DND-41 (cell line): ENCODE measurements around the gene MBTD1.

Source experiments
- ATAC-seq: fragments of 200-7000 bp; cut with Tn5 transposase; 3 replicates; pipeline ENCODE4 v1.9.1; 2021; ENCODE audit warnings: low read depth; ENCODE audit not compliant: insufficient read depth
- DNase-seq: peaks from one replicate; pipeline ENCODE4 v3.0.0-alpha.2; 2020
- H2AFZ ChIP-seq: 2 replicates; pipeline ENCODE4 v1.6.0; 2012; ENCODE audit warnings: low read depth, low read length
- H3K27ac ChIP-seq: 2 replicates; pipeline ENCODE4 v1.5.1; 2012; ENCODE audit warnings: low read length, inconsistent platforms
- H3K27me3 ChIP-seq: fragments of 200-600 bp; sonication (generic); 2 replicates; pipeline ENCODE4 v1.6.0; 2012; ENCODE audit warnings: low read length, mild to moderate bottlenecking, inconsistent platforms; ENCODE audit not compliant: insufficient read depth, poor library complexity
- H3K36me3 ChIP-seq: 2 replicates; pipeline ENCODE4 v1.5.1; 2012; ENCODE audit warnings: low read length, inconsistent platforms; ENCODE audit not compliant: insufficient read depth
- H3K4me1 ChIP-seq: 2 replicates; pipeline ENCODE4 v1.5.1; 2012; ENCODE audit warnings: mild to moderate bottlenecking, low read length; ENCODE audit not compliant: insufficient read depth
- H3K4me2 ChIP-seq: 2 replicates; pipeline ENCODE4 v1.6.0; 2012; ENCODE audit warnings: mild to moderate bottlenecking, moderate library complexity, low read length, inconsistent platforms; ENCODE audit not compliant: insufficient read depth
- H3K4me3 ChIP-seq, 2 experiments: fragments of 200-600 bp in 1 of 2; shearing (Covaris generic) in 1 of 2; 2 replicates each; pipeline ENCODE4 v1.5.1; 2012 to 2016; ENCODE audit warnings: inconsistent platforms in 2 of 2, low read length in 2 of 2, mild to moderate bottlenecking in 2 of 2, low read depth in 1 of 2, moderate library complexity in 1 of 2
- H3K79me2 ChIP-seq: 2 replicates; pipeline ENCODE4 v1.6.0; 2012; ENCODE audit warnings: low read length, inconsistent platforms; ENCODE audit not compliant: insufficient read depth
- H3K9ac ChIP-seq: 2 replicates; pipeline ENCODE4 v1.6.0; 2012; ENCODE audit warnings: low read depth, mild to moderate bottlenecking, inconsistent platforms, low read length, moderate library complexity
- H3K9me3 ChIP-seq: 2 replicates; pipeline ENCODE4 v1.5.1; 2012; ENCODE audit warnings: low read length, moderate library complexity, mild to moderate bottlenecking, inconsistent platforms; ENCODE audit not compliant: insufficient read depth, severe bottlenecking
- H4K20me1 ChIP-seq: 2 replicates; pipeline ENCODE4 v1.6.0; 2012; ENCODE audit warnings: low read length; ENCODE audit not compliant: insufficient read depth
- EZH2 ChIP-seq: IDR thresholded peaks from 3 replicates; pipeline ENCODE4 v1.6.1; 2012; ENCODE audit warnings: borderline replicate concordance, low read depth, mild to moderate bottlenecking, moderate library complexity, low read length, inconsistent platforms; ENCODE audit not compliant: severe bottlenecking
- TF ChIP-seq, protein P1 (sequence below): IDR thresholded peaks from 2 replicates; pipeline ENCODE4 v1.5.1; 2012; ENCODE audit warnings: borderline replicate concordance, low read length, moderate library complexity, mild to moderate bottlenecking; ENCODE audit not compliant: poor library complexity, severe bottlenecking; ENCODE audit errors: extremely low read depth

The MBTD1 gene

DNA sequence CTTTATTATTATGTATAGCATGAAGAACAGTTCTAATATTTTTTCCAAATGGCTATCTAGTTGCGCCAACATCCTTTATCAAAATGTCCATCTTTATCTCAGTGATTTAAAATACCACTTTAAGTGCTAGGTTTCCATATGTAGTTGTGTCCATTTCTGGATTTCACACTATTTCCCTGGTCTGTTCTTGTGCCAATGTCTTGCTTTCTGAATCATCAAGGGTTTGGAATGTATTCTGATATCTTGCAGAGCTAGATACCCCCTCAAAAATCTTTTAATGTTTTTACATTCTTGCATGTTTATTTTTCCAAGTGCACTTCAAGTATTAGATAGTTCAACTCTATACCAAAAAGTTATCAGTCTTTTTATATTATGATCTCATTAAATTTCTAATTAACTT, 14.3 kb downstream of the MBTD1 start:
- H4K20me1 ChIP-seq, result peaks cover 4% of the 10 kb centered on the region; the same call in 1 of the 2 replicates
- H3K27me3 ChIP-seq, result no peaks in the 10 kb centered on the region
- H3K36me3 ChIP-seq, result peaks cover 2% of the 10 kb centered on the region; the same call in 1 of the 2 replicates
- no peaks in the 10 kb centered on the region for H3K4me1 ChIP-seq
- no peak overlapping the region for H3K27ac ChIP-seq
- no peak for DNase-seq
- no peak overlapping the region for H3K9ac ChIP-seq
- H3K9me3 ChIP-seq, result no peaks in the 10 kb centered on the region
- H3K4me2 ChIP-seq, result no peak overlapping the region
- no peak overlapping the region for H3K4me3 ChIP-seq
- peaks cover 32% of the 10 kb centered on the region for H3K79me2 ChIP-seq
- no peak for ATAC-seq
- TF ChIP-seq, protein P1, sequence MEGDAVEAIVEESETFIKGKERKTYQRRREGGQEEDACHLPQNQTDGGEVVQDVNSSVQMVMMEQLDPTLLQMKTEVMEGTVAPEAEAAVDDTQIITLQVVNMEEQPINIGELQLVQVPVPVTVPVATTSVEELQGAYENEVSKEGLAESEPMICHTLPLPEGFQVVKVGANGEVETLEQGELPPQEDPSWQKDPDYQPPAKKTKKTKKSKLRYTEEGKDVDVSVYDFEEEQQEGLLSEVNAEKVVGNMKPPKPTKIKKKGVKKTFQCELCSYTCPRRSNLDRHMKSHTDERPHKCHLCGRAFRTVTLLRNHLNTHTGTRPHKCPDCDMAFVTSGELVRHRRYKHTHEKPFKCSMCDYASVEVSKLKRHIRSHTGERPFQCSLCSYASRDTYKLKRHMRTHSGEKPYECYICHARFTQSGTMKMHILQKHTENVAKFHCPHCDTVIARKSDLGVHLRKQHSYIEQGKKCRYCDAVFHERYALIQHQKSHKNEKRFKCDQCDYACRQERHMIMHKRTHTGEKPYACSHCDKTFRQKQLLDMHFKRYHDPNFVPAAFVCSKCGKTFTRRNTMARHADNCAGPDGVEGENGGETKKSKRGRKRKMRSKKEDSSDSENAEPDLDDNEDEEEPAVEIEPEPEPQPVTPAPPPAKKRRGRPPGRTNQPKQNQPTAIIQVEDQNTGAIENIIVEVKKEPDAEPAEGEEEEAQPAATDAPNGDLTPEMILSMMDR, result no peak
- no peak for TF ChIP-seq EZH2
- H2AFZ ChIP-seq, result no peak overlapping the region

DNA sequence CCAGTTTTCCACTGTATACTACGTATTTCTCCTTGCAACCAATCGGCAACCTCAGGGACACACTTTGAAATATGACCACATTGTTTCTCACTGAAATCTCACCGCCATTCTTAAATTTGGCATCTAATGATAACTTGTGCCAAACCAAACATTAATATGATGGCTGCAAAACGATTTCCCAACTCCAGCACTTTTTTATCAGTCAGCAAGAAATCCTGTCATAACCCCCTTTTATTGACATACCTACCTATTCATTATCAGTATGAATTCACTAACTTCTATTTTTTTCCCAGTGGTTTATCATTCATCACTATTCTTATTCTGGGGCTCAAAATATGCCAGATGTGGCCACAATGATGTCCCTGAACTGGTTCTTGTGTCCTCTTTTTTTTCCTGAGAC, 15.8 kb downstream of the MBTD1 start:
- TF ChIP-seq, protein P1, result no peak
- no peak for TF ChIP-seq EZH2
- Histone ChIP-seq H3K27ac (no peak overlapping the region), H4K20me1 (peaks cover 6% of the 10 kb centered on the region; the same call in 1 of the 2 replicates), H3K36me3 (peaks cover 6% of the 10 kb centered on the region; the same call in 1 of the 2 replicates), H3K9me3 (no peaks in the 10 kb centered on the region), H3K4me2 (no peak overlapping the region), H3K4me3 (no peak overlapping the region), H3K79me2 (peaks cover 40% of the 10 kb centered on the region), H3K4me1 (no peaks in the 10 kb centered on the region), H3K9ac (no peak overlapping the region), H3K27me3 (no peaks in the 10 kb centered on the region), H2AFZ (no peak overlapping the region)
- DNase-seq (no peak), ATAC-seq (no peak)

DNA sequence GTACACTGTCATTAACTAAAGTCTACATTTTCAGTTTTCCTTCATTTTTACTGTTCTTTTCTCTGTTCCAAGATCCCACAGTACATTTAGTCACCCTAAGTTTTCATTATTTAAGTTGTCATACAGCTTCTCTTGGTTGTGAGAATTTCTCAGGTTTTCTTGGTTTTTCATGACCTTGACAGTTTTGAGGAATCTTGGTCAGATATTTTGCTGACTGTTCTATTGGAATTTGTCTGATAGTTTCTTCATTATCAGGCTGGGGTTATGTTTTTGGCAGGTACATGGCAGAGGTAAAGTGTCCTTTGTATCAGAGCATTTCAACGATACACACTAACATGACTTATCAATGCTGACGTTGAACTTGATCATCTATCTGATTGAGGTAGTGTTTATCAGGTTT, 19.6 kb downstream of the MBTD1 start:
- Histone ChIP-seq H3K9me3 (no peaks in the 10 kb centered on the region), H3K27ac (no peak overlapping the region), H2AFZ (no peak overlapping the region), H4K20me1 (peaks cover 13% of the 10 kb centered on the region; the same call in 1 of the 2 replicates), H3K36me3 (peaks cover 12% of the 10 kb centered on the region; the same call in 1 of the 2 replicates), H3K9ac (no peak overlapping the region), H3K79me2 (peaks cover 72% of the 10 kb centered on the region), H3K27me3 (no peaks in the 10 kb centered on the region), H3K4me3 (no peak overlapping the region), H3K4me2 (no peak overlapping the region), H3K4me1 (no peaks in the 10 kb centered on the region)
- ATAC-seq (no peak), DNase-seq (no peak)
- TF ChIP-seq, protein P1, result no peak
- no peak for TF ChIP-seq EZH2
